ENCODE measurements around the gene ZNF217. TPM values are rescaled to one million over a fixed set of nuclear protein-coding genes. Genes with fewer than 3 reads are reported as not detected.

ZNF217 gene
- total and polyA plus RNA-seq, 9 of the 15 experiments (the other 6 are each of a cell fraction or from before 2014, with no cell fraction given): 3.0 to 41.8 (median 16.8) TPM

- TF ChIP-seq, protein P1, sequence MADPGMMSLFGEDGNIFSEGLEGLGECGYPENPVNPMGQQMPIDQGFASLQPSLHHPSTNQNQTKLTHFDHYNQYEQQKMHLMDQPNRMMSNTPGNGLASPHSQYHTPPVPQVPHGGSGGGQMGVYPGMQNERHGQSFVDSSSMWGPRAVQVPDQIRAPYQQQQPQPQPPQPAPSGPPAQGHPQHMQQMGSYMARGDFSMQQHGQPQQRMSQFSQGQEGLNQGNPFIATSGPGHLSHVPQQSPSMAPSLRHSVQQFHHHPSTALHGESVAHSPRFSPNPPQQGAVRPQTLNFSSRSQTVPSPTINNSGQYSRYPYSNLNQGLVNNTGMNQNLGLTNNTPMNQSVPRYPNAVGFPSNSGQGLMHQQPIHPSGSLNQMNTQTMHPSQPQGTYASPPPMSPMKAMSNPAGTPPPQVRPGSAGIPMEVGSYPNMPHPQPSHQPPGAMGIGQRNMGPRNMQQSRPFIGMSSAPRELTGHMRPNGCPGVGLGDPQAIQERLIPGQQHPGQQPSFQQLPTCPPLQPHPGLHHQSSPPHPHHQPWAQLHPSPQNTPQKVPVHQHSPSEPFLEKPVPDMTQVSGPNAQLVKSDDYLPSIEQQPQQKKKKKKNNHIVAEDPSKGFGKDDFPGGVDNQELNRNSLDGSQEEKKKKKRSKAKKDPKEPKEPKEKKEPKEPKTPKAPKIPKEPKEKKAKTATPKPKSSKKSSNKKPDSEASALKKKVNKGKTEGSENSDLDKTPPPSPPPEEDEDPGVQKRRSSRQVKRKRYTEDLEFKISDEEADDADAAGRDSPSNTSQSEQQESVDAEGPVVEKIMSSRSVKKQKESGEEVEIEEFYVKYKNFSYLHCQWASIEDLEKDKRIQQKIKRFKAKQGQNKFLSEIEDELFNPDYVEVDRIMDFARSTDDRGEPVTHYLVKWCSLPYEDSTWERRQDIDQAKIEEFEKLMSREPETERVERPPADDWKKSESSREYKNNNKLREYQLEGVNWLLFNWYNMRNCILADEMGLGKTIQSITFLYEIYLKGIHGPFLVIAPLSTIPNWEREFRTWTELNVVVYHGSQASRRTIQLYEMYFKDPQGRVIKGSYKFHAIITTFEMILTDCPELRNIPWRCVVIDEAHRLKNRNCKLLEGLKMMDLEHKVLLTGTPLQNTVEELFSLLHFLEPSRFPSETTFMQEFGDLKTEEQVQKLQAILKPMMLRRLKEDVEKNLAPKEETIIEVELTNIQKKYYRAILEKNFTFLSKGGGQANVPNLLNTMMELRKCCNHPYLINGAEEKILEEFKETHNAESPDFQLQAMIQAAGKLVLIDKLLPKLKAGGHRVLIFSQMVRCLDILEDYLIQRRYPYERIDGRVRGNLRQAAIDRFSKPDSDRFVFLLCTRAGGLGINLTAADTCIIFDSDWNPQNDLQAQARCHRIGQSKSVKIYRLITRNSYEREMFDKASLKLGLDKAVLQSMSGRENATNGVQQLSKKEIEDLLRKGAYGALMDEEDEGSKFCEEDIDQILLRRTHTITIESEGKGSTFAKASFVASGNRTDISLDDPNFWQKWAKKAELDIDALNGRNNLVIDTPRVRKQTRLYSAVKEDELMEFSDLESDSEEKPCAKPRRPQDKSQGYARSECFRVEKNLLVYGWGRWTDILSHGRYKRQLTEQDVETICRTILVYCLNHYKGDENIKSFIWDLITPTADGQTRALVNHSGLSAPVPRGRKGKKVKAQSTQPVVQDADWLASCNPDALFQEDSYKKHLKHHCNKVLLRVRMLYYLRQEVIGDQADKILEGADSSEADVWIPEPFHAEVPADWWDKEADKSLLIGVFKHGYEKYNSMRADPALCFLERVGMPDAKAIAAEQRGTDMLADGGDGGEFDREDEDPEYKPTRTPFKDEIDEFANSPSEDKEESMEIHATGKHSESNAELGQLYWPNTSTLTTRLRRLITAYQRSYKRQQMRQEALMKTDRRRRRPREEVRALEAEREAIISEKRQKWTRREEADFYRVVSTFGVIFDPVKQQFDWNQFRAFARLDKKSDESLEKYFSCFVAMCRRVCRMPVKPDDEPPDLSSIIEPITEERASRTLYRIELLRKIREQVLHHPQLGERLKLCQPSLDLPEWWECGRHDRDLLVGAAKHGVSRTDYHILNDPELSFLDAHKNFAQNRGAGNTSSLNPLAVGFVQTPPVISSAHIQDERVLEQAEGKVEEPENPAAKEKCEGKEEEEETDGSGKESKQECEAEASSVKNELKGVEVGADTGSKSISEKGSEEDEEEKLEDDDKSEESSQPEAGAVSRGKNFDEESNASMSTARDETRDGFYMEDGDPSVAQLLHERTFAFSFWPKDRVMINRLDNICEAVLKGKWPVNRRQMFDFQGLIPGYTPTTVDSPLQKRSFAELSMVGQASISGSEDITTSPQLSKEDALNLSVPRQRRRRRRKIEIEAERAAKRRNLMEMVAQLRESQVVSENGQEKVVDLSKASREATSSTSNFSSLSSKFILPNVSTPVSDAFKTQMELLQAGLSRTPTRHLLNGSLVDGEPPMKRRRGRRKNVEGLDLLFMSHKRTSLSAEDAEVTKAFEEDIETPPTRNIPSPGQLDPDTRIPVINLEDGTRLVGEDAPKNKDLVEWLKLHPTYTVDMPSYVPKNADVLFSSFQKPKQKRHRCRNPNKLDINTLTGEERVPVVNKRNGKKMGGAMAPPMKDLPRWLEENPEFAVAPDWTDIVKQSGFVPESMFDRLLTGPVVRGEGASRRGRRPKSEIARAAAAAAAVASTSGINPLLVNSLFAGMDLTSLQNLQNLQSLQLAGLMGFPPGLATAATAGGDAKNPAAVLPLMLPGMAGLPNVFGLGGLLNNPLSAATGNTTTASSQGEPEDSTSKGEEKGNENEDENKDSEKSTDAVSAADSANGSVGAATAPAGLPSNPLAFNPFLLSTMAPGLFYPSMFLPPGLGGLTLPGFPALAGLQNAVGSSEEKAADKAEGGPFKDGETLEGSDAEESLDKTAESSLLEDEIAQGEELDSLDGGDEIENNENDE (IDR thresholded peaks at IDR 0.05; ENCODE audit: low read depth, low read length): no peak
- TF ChIP-seq, protein P2, sequence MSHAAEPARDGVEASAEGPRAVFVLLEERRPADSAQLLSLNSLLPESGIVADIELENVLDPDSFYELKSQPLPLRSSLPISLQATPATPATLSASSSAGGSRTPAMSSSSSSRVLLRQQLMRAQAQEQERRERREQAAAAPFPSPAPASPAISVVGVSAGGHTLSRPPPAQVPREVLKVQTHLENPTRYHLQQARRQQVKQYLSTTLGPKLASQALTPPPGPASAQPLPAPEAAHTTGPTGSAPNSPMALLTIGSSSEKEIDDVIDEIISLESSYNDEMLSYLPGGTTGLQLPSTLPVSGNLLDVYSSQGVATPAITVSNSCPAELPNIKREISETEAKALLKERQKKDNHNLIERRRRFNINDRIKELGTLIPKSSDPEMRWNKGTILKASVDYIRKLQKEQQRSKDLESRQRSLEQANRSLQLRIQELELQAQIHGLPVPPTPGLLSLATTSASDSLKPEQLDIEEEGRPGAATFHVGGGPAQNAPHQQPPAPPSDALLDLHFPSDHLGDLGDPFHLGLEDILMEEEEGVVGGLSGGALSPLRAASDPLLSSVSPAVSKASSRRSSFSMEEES (CRISPR knock-in tag; IDR thresholded peaks at IDR 0.05): no peak
- TF ChIP-seq TBP (optimal IDR thresholded peaks at IDR 0.05; ENCODE audit: low read depth, low read length): peak; percentile 9
- no peak for TF ChIP-seq GATA2 (CRISPR knock-in tag; IDR thresholded peaks at IDR 0.05)
- no peak for TF ChIP-seq ZNF707 (CRISPR knock-in tag; conservative IDR thresholded peaks at IDR 0.05)
- TF ChIP-seq ETV1 (tag; conservative IDR thresholded peaks at IDR 0.05; ENCODE audit: low read depth): no peak
- no peak for TF ChIP-seq SAP30 (IDR thresholded peaks at IDR 0.05; ENCODE audit: borderline replicate concordance, insufficient read depth, low read depth, low read length, poor library complexity, severe bottlenecking)
- peak; percentile 60 for TF ChIP-seq POLR2G (IDR thresholded peaks at IDR 0.05; ENCODE audit: low read depth, low read length)
- no peak for TF ChIP-seq DACH1 (IDR thresholded peaks at IDR 0.05; ENCODE audit: partially characterized antibody)
- TF ChIP-seq ZFP1 (CRISPR knock-in tag; IDR thresholded peaks at IDR 0.05): no peak
- TF ChIP-seq IFI16 (CRISPR knock-in tag; IDR thresholded peaks at IDR 0.05): no peak
- TF ChIP-seq GABPB1 (CRISPR knock-in tag; IDR thresholded peaks at IDR 0.05): no peak
- TF ChIP-seq POLR2B (IDR thresholded peaks at IDR 0.05; ENCODE audit: low read depth, partially characterized antibody): no peak
- no peak for TF ChIP-seq CEBPB (tag; IDR thresholded peaks at IDR 0.05)
- no peak for TF ChIP-seq SNRNP70 (optimal IDR thresholded peaks at IDR 0.05; ENCODE audit: low read depth, low read length)
Measured at GRCh38 chr20:53594068-53595017, 704 bp upstream of the ZNF217 start (continued).
